NCI-H1436 (cell line): Measurements from ENCODE around the gene PCDHGA6.

ENCODE experiments used
- DNase-seq: peaks from one replicate; lab custom pipeline; 2025; lab: John Stamatoyannopoulos, UW

PCDHGA6 gene

GRCh38 chr5:141419074-141419880 is 45.6 kb downstream of the PCDHGA6 start:
- no peak for DNase-seq

GRCh38 chr5:141420855-141421488 is 47.3 kb downstream of the PCDHGA6 start, which contains the start of gene PCDHGA11:
Gene PCDHGA11 (plus strand): TSS chr5:141421051. CDS start chr5:141421228, 177 bp downstream.
- DNase-seq = no peak

- no peak for DNase-seq
These were observed 47.8 kb downstream of the PCDHGA6 start for GRCh38 chr5:141421489-141421855.

- no peak for DNase-seq
These were observed 49.1 kb downstream of the PCDHGA6 start for GRCh38 chr5:141422742-141423291.

GRCh38 chr5:141427783-141428426 is 54.2 kb downstream of the PCDHGA6 start:
- no peak for DNase-seq
